Smooth muscle cell (in vitro differentiated cells): ENCODE results near the gene LENG8. TPM values are rescaled to one million over a fixed set of nuclear protein-coding genes. Genes with fewer than 3 reads are reported as not detected.

ENCODE experiments used
- DNase-seq: peaks from one replicate; lab custom pipeline; 2025; ENCODE audit not compliant: unreplicated experiment; lab: John Stamatoyannopoulos, UW
- H2AFZ ChIP-seq: fragments of 200-600 bp; sonication (generic); 2 replicates; pipeline ENCODE4 v1.6.0; 2016; ENCODE audit warnings: antibody characterized with exemption, low read depth, mild to moderate bottlenecking
- H3F3A ChIP-seq: fragments of 200-600 bp; sonication (generic); 2 replicates; pipeline ENCODE4 v1.6.0; 2017; ENCODE audit warnings: antibody characterized with exemption, low read depth
- H3K27ac ChIP-seq: fragments of 200-600 bp; sonication (generic); 2 replicates; pipeline ENCODE4 v1.5.1; 2016; ENCODE audit warnings: low read depth, mild to moderate bottlenecking
- H3K27me3 ChIP-seq: fragments of 200-600 bp; sonication (generic); 2 replicates; pipeline ENCODE4 v1.6.1; 2016; ENCODE audit warnings: low read depth, mild to moderate bottlenecking
- H3K36me3 ChIP-seq: fragments of 200-600 bp; sonication (generic); 2 replicates; pipeline ENCODE4 v1.5.1; 2016; ENCODE audit warnings: low read depth
- H3K4me1 ChIP-seq: fragments of 200-600 bp; sonication (generic); 2 replicates; pipeline ENCODE4 v1.5.1; 2016; ENCODE audit warnings: low read depth
- H3K4me2 ChIP-seq: fragments of 200-600 bp; sonication (generic); 2 replicates; pipeline ENCODE4 v1.6.0; 2016; ENCODE audit warnings: mild to moderate bottlenecking
- H3K4me3 ChIP-seq: fragments of 200-600 bp; sonication (generic); 2 replicates; pipeline ENCODE4 v1.5.1; 2016; ENCODE audit warnings: mild to moderate bottlenecking
- H3K79me2 ChIP-seq: fragments of 200-600 bp; sonication (generic); 2 replicates; pipeline ENCODE4 v1.6.0; 2016; ENCODE audit warnings: low read depth, mild to moderate bottlenecking
- H3K9ac ChIP-seq: fragments of 200-600 bp; sonication (generic); 2 replicates; pipeline ENCODE4 v1.6.0; 2016; ENCODE audit warnings: low read depth
- H3K9me3 ChIP-seq: fragments of 200-600 bp; sonication (generic); replicated peaks from 2 replicates; pipeline ENCODE4 v1.5.1; 2016; ENCODE audit warnings: low read depth
- H4K20me1 ChIP-seq: fragments of 200-600 bp; sonication (generic); 2 replicates; pipeline ENCODE4 v1.6.0; 2016; ENCODE audit warnings: low read depth
- CTCF ChIP-seq: fragments of 200-600 bp; sonication (generic); IDR thresholded peaks from 2 replicates; pipeline ENCODE4 v1.5.1; 2017; ENCODE audit warnings: borderline replicate concordance, mild to moderate bottlenecking, antibody characterized with exemption; ENCODE audit not compliant: insufficient read depth, poor library complexity, severe bottlenecking
- WGBS: methylation state at CpG from one replicate; pipeline ENCODE4 v1.1.7; 2016; ENCODE audit warnings: low lambda C conversion rate; 5-methylcytosine and 5-hydroxymethylcytosine counted together
- polyA plus RNA-seq: library from polyadenylated mRNA; unstranded; fragments of >200 nt; fragmentation: Nextera tagmentation; extraction: Ambion mirVana; gene quantifications from 2 replicates; pipeline ENCODE4 v1.2.1, GENCODE V29; 2016
- total RNA-seq: library from RNA; depleted of rRNA; stranded (reverse); fragments of >200 nt; gene quantifications from 2 replicates; pipeline ENCODE4 v1.2.3, GENCODE V29; 2014

Gene LENG8
- total and polyA plus RNA-seq, 2 experiments from 2014 or later, result 27.6 to 32.9 TPM

GRCh38 chr19:54431255-54431838 lies 17.7 kb upstream of the LENG8 start:
- H3K27ac ChIP-seq, result no peak overlapping the region
- no peaks in the 10 kb centered on the region for H3K9me3 ChIP-seq
- H3K4me1 ChIP-seq, result peaks cover 19% of the 10 kb centered on the region
- H3K4me2 ChIP-seq, result peak overlapping the region; percentile 81
- peaks cover 17% of the 10 kb centered on the region for H4K20me1 ChIP-seq
- H3K4me3 ChIP-seq, result peak overlapping the region; percentile 43
- no peaks in the 10 kb centered on the region for H3K79me2 ChIP-seq
- H3K27me3 ChIP-seq, result no peaks in the 10 kb centered on the region
- DNase-seq, result no peak
- no peaks in the 10 kb centered on the region for H3K36me3 ChIP-seq
- no peak overlapping the region for H2AFZ ChIP-seq
- H3K9ac ChIP-seq, result no peak overlapping the region
- H3F3A ChIP-seq, result no peaks in the 10 kb centered on the region
- TF ChIP-seq CTCF, result no peak
- WGBS, result 89% methylated on average over 6 of the region's 11 CpGs

DNA sequence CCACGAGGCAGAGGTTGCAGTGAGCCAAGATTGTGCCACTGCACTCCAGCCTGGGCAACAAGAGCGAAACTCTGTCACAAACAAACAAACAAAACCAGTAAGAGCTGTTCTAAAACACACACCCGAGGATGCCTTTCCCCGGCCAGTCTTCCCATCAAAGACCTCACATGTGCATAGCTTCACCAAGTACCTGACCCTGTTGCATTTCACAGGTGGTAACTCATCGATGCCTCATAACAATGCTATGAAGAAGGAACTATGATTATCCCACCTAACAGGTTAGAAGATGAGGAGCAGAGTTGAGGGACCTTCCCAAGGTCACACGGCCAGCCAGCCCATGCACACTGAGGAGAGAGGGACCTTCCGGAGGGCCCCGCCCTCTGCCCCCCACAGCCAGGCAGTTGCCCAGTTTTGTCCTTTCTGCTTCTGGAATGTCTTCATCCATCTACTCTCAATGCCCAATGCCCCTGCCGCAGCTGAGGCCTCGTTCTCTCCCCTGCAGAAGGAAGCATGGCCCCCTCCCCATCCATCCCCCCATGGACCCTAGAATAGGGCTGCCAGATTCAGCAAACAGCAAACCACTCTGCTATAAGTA lies 16.8 kb upstream of the LENG8 start:
- Histone ChIP-seq H3K4me3 (no peak overlapping the region), H3K36me3 (no peaks in the 10 kb centered on the region), H4K20me1 (peaks cover 25% of the 10 kb centered on the region), H3K27me3 (no peaks in the 10 kb centered on the region), H3K4me1 (peaks cover 25% of the 10 kb centered on the region), H3K9me3 (no peaks in the 10 kb centered on the region), H3K9ac (no peak overlapping the region), H3F3A (no peaks in the 10 kb centered on the region), H3K4me2 (no peak overlapping the region), H3K79me2 (no peaks in the 10 kb centered on the region), H2AFZ (no peak overlapping the region), H3K27ac (peak overlapping the region; percentile 24)
- DNase-seq, result no peak
- TF ChIP-seq CTCF, result no peak
- 83% methylated on average over 10 of the region's 10 CpGs for WGBS

DNA sequence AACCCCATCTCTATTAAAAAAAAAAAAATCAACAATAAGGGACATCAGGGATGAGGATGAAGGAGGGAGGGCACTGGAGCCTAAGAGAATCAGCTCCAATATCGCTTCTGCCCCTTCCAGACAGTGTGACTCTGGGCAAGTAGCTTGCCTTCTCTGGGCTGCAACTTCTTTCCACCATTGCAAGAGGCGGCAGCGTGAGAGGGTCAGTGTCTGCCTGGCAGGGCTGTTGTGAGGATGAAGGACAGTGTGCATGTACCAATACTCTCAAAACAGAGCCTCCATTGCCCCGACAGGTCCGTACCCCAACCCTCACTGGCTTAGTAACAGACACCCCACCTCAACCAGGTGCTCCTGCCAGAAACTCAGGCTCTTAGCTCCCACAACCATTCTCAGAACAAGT lies 15.3 kb upstream of the LENG8 start:
- 95% methylated on average over 5 of the region's 5 CpGs for WGBS
- no peak overlapping the region for H3K27ac ChIP-seq

More for the DNA sequence above, 15.3 kb upstream of the LENG8 start:
- Histone ChIP-seq H3K4me3 (no peak overlapping the region), H3F3A (no peaks in the 10 kb centered on the region), H3K9me3 (no peaks in the 10 kb centered on the region), H2AFZ (no peak overlapping the region), H3K27me3 (no peaks in the 10 kb centered on the region), H3K36me3 (no peaks in the 10 kb centered on the region), H3K9ac (no peak overlapping the region), H3K79me2 (no peaks in the 10 kb centered on the region), H3K4me1 (peaks cover 25% of the 10 kb centered on the region), H4K20me1 (peaks cover 37% of the 10 kb centered on the region), H3K4me2 (no peak overlapping the region)
- no peak for TF ChIP-seq CTCF
- no peak for DNase-seq
